K562 (cell line): ENCODE measurements around the gene LHX3. TPM values are rescaled to one million over a fixed set of nuclear protein-coding genes. Genes with fewer than 3 reads are reported as not detected.

Experiments used
- ATAC-seq: fragments of 200-7000 bp; cut with Tn5 transposase; 3 replicates; pipeline ENCODE4 v1.9.1; 2020; ENCODE audit warnings: moderate library complexity
- BruUV-seq: library from RNA; stranded (reverse); fragments of 400-500 nt; replicated peaks from 2 replicates; lab custom pipeline; 2021; lab: Mats Ljungman, UMichigan
- CTCF ChIA-PET: fragments of 300-600 bp; formaldehyde crosslinking; extraction: SDS; loops from one replicate; lab custom pipeline; 2021; ENCODE audit warnings: low intra/inter-chr PET ratio; lab: Yijun Ruan, JAX
- POLR2A ChIA-PET: fragments of 300-600, 350-650 bp; sonication (Branson Sonifier 250); formaldehyde crosslinking; extraction: SDS; loops from one replicate; lab custom pipeline; 2021; ENCODE audit warnings: antibody characterized with exemption, inconsistent platforms; lab: Yijun Ruan, JAX
- DNase-seq, 4 experiments: peaks; one replicate each; pipeline versions ENCODE4 v3.0.0 to v3.0.0-alpha.2; 2011 to 2018; ENCODE audit warnings: low spot score in 3 of 4, mixed read lengths in 3 of 4; ENCODE audit errors: extremely low read depth in 1 of 4
- FAIRE-seq: peaks from 2 replicates; lab custom pipeline; 2011; peaks lifted over from hg19 to GRCh38; lab: Jason Lieb, UNC
- H2AFZ ChIP-seq: 2 replicates; pipeline ENCODE4 v1.6.0; 2011; ENCODE audit warnings: low read depth, low read length, control low read depth, inconsistent platforms
- H3K27ac ChIP-seq: fragments of 200-600 bp; 3 replicates; pipeline ENCODE4 v1.8.0; 2011; ENCODE audit warnings: low read depth, mild to moderate bottlenecking, control low read depth, inconsistent platforms, low read length, moderate library complexity, mixed read lengths; ENCODE audit errors: extremely low read depth
- H3K27me3 ChIP-seq, 2 experiments: fragments of 300-600 bp in 1 of 2; 2 replicates in 1 of 2; 3 replicates in 1 of 2; pipeline versions ENCODE4 v1.6.0 to v1.8.0; 2011; ENCODE audit warnings: inconsistent platforms in 2 of 2, low read length in 2 of 2, mild to moderate bottlenecking in 1 of 2, mixed read lengths in 1 of 2, moderate library complexity in 1 of 2; ENCODE audit not compliant: control insufficient read depth in 2 of 2, insufficient read depth in 2 of 2
- H3K36me3 ChIP-seq: fragments of 300-600 bp; 3 replicates; pipeline ENCODE4 v1.8.0; 2011; ENCODE audit warnings: mild to moderate bottlenecking, low read length, inconsistent platforms; ENCODE audit not compliant: control insufficient read depth, insufficient read depth
- H3K4me1 ChIP-seq, 2 experiments: fragments of 200-600 bp in 1 of 2; replicated peaks in 1 of 2; 2 replicates in 1 of 2; 3 replicates in 1 of 2; pipeline versions ENCODE4 v1.5.1 to v1.8.0; 2011; ENCODE audit warnings: inconsistent platforms in 2 of 2, low read length in 2 of 2, mild to moderate bottlenecking in 1 of 2, mixed read lengths in 1 of 2, moderate library complexity in 1 of 2; ENCODE audit not compliant: control insufficient read depth in 2 of 2, insufficient read depth in 2 of 2
- H3K4me2 ChIP-seq: 2 replicates; pipeline ENCODE4 v1.6.1; 2011; ENCODE audit warnings: low read length, control low read depth, inconsistent platforms, mixed read lengths; ENCODE audit not compliant: insufficient read depth
- H3K4me3 ChIP-seq: fragments of 200-600 bp; sonication (generic), shearing (Covaris generic); 2 replicates; pipeline ENCODE4 v1.5.1; 2016; ENCODE audit warnings: control low read depth, inconsistent platforms
- H3K79me2 ChIP-seq: fragments of 200-600 bp; 3 replicates; pipeline ENCODE4 v1.8.0; 2011; ENCODE audit warnings: low read length, inconsistent platforms; ENCODE audit not compliant: control insufficient read depth, insufficient read depth
- H3K9ac ChIP-seq, 2 experiments: 2 replicates each; pipeline versions ENCODE4 v1.6.0 to v1.6.1; 2011; ENCODE audit warnings: low read depth in 2 of 2, low read length in 2 of 2, control low read depth in 1 of 2, inconsistent platforms in 1 of 2, mild to moderate bottlenecking in 1 of 2, mixed read lengths in 1 of 2; ENCODE audit not compliant: insufficient read depth in 1 of 2
- H3K9me1 ChIP-seq: one replicate; pipeline ENCODE4 v1.6.0; 2011; ENCODE audit warnings: inconsistent platforms, mild to moderate bottlenecking, low read length, moderate library complexity; ENCODE audit not compliant: control insufficient read depth, insufficient read depth
- H3K9me3 ChIP-seq: replicated peaks from 2 replicates; pipeline ENCODE4 v1.5.1; 2011; ENCODE audit warnings: low read depth, low read length, inconsistent platforms; ENCODE audit not compliant: control insufficient read depth, insufficient read depth
- H4K20me1 ChIP-seq: replicated peaks from 2 replicates; pipeline ENCODE4 v1.6.1; 2011; ENCODE audit warnings: low read length, inconsistent platforms, mixed read lengths; ENCODE audit not compliant: control insufficient read depth, insufficient read depth
- ELF4 ChIP-seq: fragments of 450-650 bp; formaldehyde crosslinking; IDR thresholded peaks from 2 replicates; pipeline ENCODE4 v1.4.0; 2022; ENCODE audit warnings: missing genetic modification characterization
- HDAC3 ChIP-seq: fragments of 450-650 bp; IDR thresholded peaks from 2 replicates; pipeline ENCODE4 v1.6.1; 2018; ENCODE audit warnings: borderline replicate concordance, mild to moderate bottlenecking, moderate library complexity; ENCODE audit not compliant: partially characterized antibody
- KAT7 ChIP-seq: sonication (generic); formaldehyde crosslinking; IDR thresholded peaks from 2 replicates; pipeline ENCODE4 v1.8.0; 2022; ENCODE audit warnings: missing genetic modification reagents, mild to moderate bottlenecking, borderline replicate concordance
- KDM2B ChIP-seq: fragments of 250-450 bp; sonication (Bioruptor Pico); IDR thresholded peaks from 2 replicates; pipeline ENCODE4 v1.8.0; 2021; ENCODE audit warnings: mild to moderate bottlenecking, moderate library complexity
- KDM5B ChIP-seq: fragments of 200-600 bp; sonication (generic); IDR thresholded peaks from 2 replicates; pipeline ENCODE4 v1.6.1; 2012; ENCODE audit warnings: low read depth, mild to moderate bottlenecking, moderate library complexity, low read length, control low read depth, inconsistent platforms; ENCODE audit not compliant: insufficient replicate concordance
- KLF10 ChIP-seq: fragments of 250-450 bp; sonication (Bioruptor Pico); IDR thresholded peaks from 2 replicates; pipeline ENCODE4 v1.6.1; 2021; ENCODE audit warnings: matching md5 sums
- MAX ChIP-seq: sonication (generic); formaldehyde crosslinking; IDR thresholded peaks from 2 replicates; pipeline ENCODE4 v1.9.0; 2022; ENCODE audit warnings: mild to moderate bottlenecking, missing genetic modification reagents
- MAZ ChIP-seq, 2 experiments: fragments of 450-650 bp in 1 of 2; sonication (generic) in 1 of 2; formaldehyde crosslinking; IDR thresholded peaks in 1 of 2; conservative IDR thresholded peaks in 1 of 2; 2 replicates each; pipeline versions ENCODE4 v1.4.0 to v1.5.0; 2020; ENCODE audit warnings: mild to moderate bottlenecking in 1 of 2, missing genetic modification reagents in 1 of 2
- PATZ1 ChIP-seq: fragments of 250-450 bp; sonication (Bioruptor Pico); IDR thresholded peaks from 2 replicates; pipeline ENCODE4 v1.5.0; 2020; ENCODE audit warnings: mild to moderate bottlenecking, borderline replicate concordance
- PPARD ChIP-seq: fragments of 250-450 bp; sonication (Bioruptor Pico); IDR thresholded peaks from 2 replicates; pipeline ENCODE4 v1.8.0; 2022; ENCODE audit warnings: inconsistent platforms, mild to moderate bottlenecking, moderate library complexity
- SRF ChIP-seq, 2 experiments: fragments of 250-450, 450-650 bp in 1 of 2; sonication (Bioruptor Pico) in 1 of 2; sonication (generic) in 1 of 2; formaldehyde crosslinking; IDR thresholded peaks; 2 replicates each; pipeline versions ENCODE4 v1.5.0 to v1.5.1; 2020 to 2022; ENCODE audit warnings: mild to moderate bottlenecking in 1 of 2, missing genetic modification reagents in 1 of 2
- TAF9B ChIP-seq: fragments of 450-650 bp; IDR thresholded peaks from 2 replicates; pipeline ENCODE4 v1.6.1; 2018; ENCODE audit warnings: mild to moderate bottlenecking; ENCODE audit not compliant: partially characterized antibody
- ZBTB34 ChIP-seq: fragments of 250-450 bp; sonication (Bioruptor Pico); IDR thresholded peaks from 2 replicates; pipeline ENCODE4 v1.8.0; 2021; ENCODE audit warnings: mild to moderate bottlenecking, moderate library complexity
- ZNF197 ChIP-seq: fragments of 200-800 bp; sonication (Bioruptor generic); IDR thresholded peaks from 2 replicates; pipeline ENCODE4 v1.6.1; 2016; ENCODE audit warnings: low read depth, missing genetic modification characterization, missing compliant biosample characterization
- ZNF449 ChIP-seq: fragments of 250-450 bp; sonication (Bioruptor Pico); IDR thresholded peaks from 2 replicates; pipeline ENCODE4 v1.8.0; 2022; ENCODE audit warnings: moderate library complexity, mild to moderate bottlenecking, inconsistent platforms
- ZNF584 ChIP-seq: fragments of 200-800 bp; sonication (Bioruptor generic); IDR thresholded peaks from 2 replicates; pipeline ENCODE4 v1.6.1; 2016; ENCODE audit warnings: low read depth, mild to moderate bottlenecking, missing genetic modification characterization, missing compliant biosample characterization
- WGBS: fragments of 100-300 bp; shearing (Covaris generic); methylation state at CpG from one replicate; pipeline ENCODE4 v1.1.6; 2016; ENCODE audit warnings: low coverage, mixed read lengths; ENCODE audit not compliant: insufficient coverage; ENCODE audit errors: missing lambda C conversion rate; 5-methylcytosine and 5-hydroxymethylcytosine counted together
- in situ Hi-C: fragments of 300-500 bp; cut with MboI; formaldehyde crosslinking; loops from 4 replicates; pipeline ENCODE4 v1.15.0; 2018; ENCODE audit warnings: inconsistent platforms, mixed read lengths
- intact Hi-C: fragments of 100-400 bp; cut with micrococcal nuclease; formaldehyde crosslinking; loops from 2 replicates; pipeline ENCODE4 v1.14.2; 2022
- polyA plus RNA-seq, 8 experiments: library from polyadenylated mRNA; depleted of rRNA in 4 of 8; stranded (reverse) in 5 of 8; unstranded in 3 of 8; fragments of >200 nt; fragmentation: Nextera tagmentation in 2 of 8; fragmentation: Illumina TruSeq in 1 of 8; extraction: Ambion mirVana in 2 of 8; extraction: Trizol in 1 of 8; gene quantifications; 2 replicates each; pipeline versions ENCODE4 v1.2.1 to v1.2.3, GENCODE V29; 2011 to 2014; ENCODE audit warnings: inconsistent platforms in 1 of 8, missing spikeins in 1 of 8
- total RNA-seq, 7 experiments: library from RNA; depleted of rRNA in 6 of 7; stranded (reverse); fragments of >200 nt in 6 of 7; fragmentation: Illumina TruSeq in 2 of 7; extraction: Trizol in 2 of 7; gene quantifications; 2 replicates each; pipeline versions ENCODE4 v1.2.1 to v1.2.3, GENCODE V29; 2011 to 2021; ENCODE audit warnings: low replicate concordance in 1 of 7

LHX3 gene
- total and polyA plus RNA-seq, 9 of the 15 experiments (the other 6 are each of a cell fraction or from before 2014, with no cell fraction given): 0.09 TPM; not detected in 8

- Histone ChIP-seq H3K9me3 (no peaks in the 10 kb centered on the region), H3K4me3 (no peak overlapping the region), H3K4me2 (no peak overlapping the region), H4K20me1 (peaks cover 3% of the 10 kb centered on the region; the same call in 1 of the 2 replicates), H3K9ac (no peak overlapping the region), H2AFZ (no peak overlapping the region), H3K4me1 (peaks cover 0 to 27% of the 10 kb centered on the region in 2 experiments; a peak in 2 of 5 replicates), H3K9me1 (no peaks in the 10 kb centered on the region), H3K27me3 (peaks cover 56 to 67% of the 10 kb centered on the region in 2 experiments), H3K27ac (no peak overlapping the region), H3K79me2 (no peaks in the 10 kb centered on the region), H3K36me3 (no peaks in the 10 kb centered on the region)
- POLR2A ChIA-PET: interaction anchor here (0.6 kb wide), 1 partner anchor 105 kb away, joined by 3 read pairs; no protein-coding TSS in a partner anchor
- intact Hi-C loops: no loop called here
- FAIRE-seq (no peak), DNase-seq (no peak), ATAC-seq (no peak)
- CTCF ChIA-PET: no interaction called here
- no TSS peak for BruUV-seq
- in situ Hi-C loops: no loop called here
- WGBS: under 1% methylated on average over 19 of the region's 20 CpGs
- no peak for TF ChIP-seq KDM5B
- TF ChIP-seq PATZ1 (CRISPR knock-in tag): no peak
- TF ChIP-seq ZBTB34 (CRISPR knock-in tag): no peak
- TF ChIP-seq ZNF584 (CRISPR knock-in tag): no peak
- TF ChIP-seq SRF (CRISPR knock-in tag; IDR thresholded peaks at IDR 0.05): no peak
- TF ChIP-seq KAT7 (CRISPR knock-in tag): no peak
- TF ChIP-seq MAX (CRISPR knock-in tag): no peak
- TF ChIP-seq MAZ (CRISPR knock-in tag; conservative IDR thresholded peaks at IDR 0.05 in 1 of 2, IDR thresholded peaks at IDR 0.05 in 1 of 2): no peak
- no peak for TF ChIP-seq ZNF197 (CRISPR knock-in tag)
- TF ChIP-seq ZNF449 (CRISPR knock-in tag): no peak
- TF ChIP-seq ELF4 (CRISPR knock-in tag): no peak
- no peak for TF ChIP-seq HDAC3
- TF ChIP-seq PPARD: no peak
- TF ChIP-seq KDM2B: no peak
- TF ChIP-seq KLF10 (CRISPR knock-in tag): no peak
- no peak for TF ChIP-seq TAF9B
Observed at GRCh38 chr9:136157477-136158265, 47.3 kb downstream of the LHX3 start.
